HG02938 (cell line): Measurements from ENCODE around the gene ADGRB2.

ENCODE experiments used
- ATAC-seq: cut with Tn5 transposase; IDR thresholded peaks from one replicate; pipeline ENCODE4 v1.9.1; 2021; ENCODE audit warnings: mild to moderate bottlenecking, moderate library complexity; ENCODE audit not compliant: unreplicated experiment

ADGRB2 gene

GRCh38 chr1:31750858-31751510 lies 13.2 kb downstream of the ADGRB2 start:
- ATAC-seq, result no peak

- no peak for ATAC-seq
These were observed 14.1 kb downstream of the ADGRB2 start for GRCh38 chr1:31749785-31750735.

- ATAC-seq, result no peak
These were observed 15.8 kb downstream of the ADGRB2 start for GRCh38 chr1:31748365-31748764.

GRCh38 chr1:31747304-31747703 lies 16.8 kb downstream of the ADGRB2 start:
- ATAC-seq, result no peak

- ATAC-seq, result no peak
These were observed 17.5 kb downstream of the ADGRB2 start for GRCh38 chr1:31746687-31747086.

- no peak for ATAC-seq
These were observed 18.0 kb downstream of the ADGRB2 start for GRCh38 chr1:31745946-31746670.

- no peak for ATAC-seq
These were observed 18.8 kb downstream of the ADGRB2 start for GRCh38 chr1:31745096-31745945.

- no peak for ATAC-seq
These were observed 19.8 kb downstream of the ADGRB2 start for GRCh38 chr1:31744165-31744888.

- ATAC-seq, result no peak
These were observed 21.5 kb downstream of the ADGRB2 start for GRCh38 chr1:31742462-31743212.

GRCh38 chr1:31739346-31739745 lies 24.8 kb downstream of the ADGRB2 start:
- ATAC-seq, result no peak

- ATAC-seq, result no peak
These were observed 27.5 kb downstream of the ADGRB2 start for GRCh38 chr1:31736675-31737074.

GRCh38 chr1:31735571-31735970 lies 28.6 kb downstream of the ADGRB2 start:
- no peak for ATAC-seq

GRCh38 chr1:31734582-31735107 lies 29.5 kb downstream of the ADGRB2 start:
- no peak for ATAC-seq

GRCh38 chr1:31733389-31734219 lies 30.5 kb downstream of the ADGRB2 start:
- ATAC-seq, result no peak

- no peak for ATAC-seq
These were observed 31.3 kb downstream of the ADGRB2 start for GRCh38 chr1:31732751-31733289.

- no peak for ATAC-seq
These were observed 31.8 kb downstream of the ADGRB2 start for GRCh38 chr1:31732343-31732742.

- no peak for ATAC-seq
These were observed 33.0 kb downstream of the ADGRB2 start for GRCh38 chr1:31731049-31731565.
